ENCODE results near the gene PABPN1.

DNA sequence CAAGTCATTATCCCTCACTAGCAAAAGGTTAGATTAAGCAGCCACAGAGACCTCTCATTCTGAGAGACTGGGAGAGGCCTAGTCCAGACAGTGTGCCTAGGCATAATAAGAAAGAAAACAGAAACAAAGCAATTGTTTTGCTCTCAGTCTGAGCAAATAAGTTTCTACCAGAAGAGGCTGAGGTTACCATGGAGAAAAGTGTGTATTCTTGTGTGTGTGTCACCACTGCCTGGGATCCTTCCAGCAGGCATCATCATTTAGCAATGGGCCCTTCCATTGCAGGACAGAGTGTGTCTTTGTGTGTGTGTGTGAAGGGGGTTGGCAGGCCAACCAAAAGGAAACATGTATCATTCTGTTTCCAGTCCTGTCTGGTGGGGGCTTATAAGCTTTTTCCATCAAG is 40.1 kb downstream of the PABPN1 start:
- no peak for TF ChIP-seq EZH2 (IDR thresholded peaks at IDR 0.05)
- TF ChIP-seq, protein P1, sequence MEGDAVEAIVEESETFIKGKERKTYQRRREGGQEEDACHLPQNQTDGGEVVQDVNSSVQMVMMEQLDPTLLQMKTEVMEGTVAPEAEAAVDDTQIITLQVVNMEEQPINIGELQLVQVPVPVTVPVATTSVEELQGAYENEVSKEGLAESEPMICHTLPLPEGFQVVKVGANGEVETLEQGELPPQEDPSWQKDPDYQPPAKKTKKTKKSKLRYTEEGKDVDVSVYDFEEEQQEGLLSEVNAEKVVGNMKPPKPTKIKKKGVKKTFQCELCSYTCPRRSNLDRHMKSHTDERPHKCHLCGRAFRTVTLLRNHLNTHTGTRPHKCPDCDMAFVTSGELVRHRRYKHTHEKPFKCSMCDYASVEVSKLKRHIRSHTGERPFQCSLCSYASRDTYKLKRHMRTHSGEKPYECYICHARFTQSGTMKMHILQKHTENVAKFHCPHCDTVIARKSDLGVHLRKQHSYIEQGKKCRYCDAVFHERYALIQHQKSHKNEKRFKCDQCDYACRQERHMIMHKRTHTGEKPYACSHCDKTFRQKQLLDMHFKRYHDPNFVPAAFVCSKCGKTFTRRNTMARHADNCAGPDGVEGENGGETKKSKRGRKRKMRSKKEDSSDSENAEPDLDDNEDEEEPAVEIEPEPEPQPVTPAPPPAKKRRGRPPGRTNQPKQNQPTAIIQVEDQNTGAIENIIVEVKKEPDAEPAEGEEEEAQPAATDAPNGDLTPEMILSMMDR (IDR thresholded peaks at IDR 0.05), result no peak
